M059J (cell line): ENCODE data around the gene ASB1. TPM values are rescaled to one million over a fixed set of nuclear protein-coding genes. Genes with fewer than 3 reads are reported as not detected.

Source experiments
- DNase-seq: peaks from one replicate; pipeline ENCODE4 v3.0.0-alpha.2; 2012; ENCODE audit warnings: low read depth
- total RNA-seq: library from RNA; depleted of rRNA; stranded (reverse); fragments of >200 nt; shearing (Covaris generic); gene quantifications from 2 replicates; pipeline ENCODE4 v1.2.3, GENCODE V29; 2014; rRNA removed

The ASB1 gene, protein sequence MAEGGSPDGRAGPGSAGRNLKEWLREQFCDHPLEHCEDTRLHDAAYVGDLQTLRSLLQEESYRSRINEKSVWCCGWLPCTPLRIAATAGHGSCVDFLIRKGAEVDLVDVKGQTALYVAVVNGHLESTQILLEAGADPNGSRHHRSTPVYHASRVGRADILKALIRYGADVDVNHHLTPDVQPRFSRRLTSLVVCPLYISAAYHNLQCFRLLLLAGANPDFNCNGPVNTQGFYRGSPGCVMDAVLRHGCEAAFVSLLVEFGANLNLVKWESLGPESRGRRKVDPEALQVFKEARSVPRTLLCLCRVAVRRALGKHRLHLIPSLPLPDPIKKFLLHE
- total RNA-seq: 11.5 and 17.2 TPM in 2 replicates

DNA sequence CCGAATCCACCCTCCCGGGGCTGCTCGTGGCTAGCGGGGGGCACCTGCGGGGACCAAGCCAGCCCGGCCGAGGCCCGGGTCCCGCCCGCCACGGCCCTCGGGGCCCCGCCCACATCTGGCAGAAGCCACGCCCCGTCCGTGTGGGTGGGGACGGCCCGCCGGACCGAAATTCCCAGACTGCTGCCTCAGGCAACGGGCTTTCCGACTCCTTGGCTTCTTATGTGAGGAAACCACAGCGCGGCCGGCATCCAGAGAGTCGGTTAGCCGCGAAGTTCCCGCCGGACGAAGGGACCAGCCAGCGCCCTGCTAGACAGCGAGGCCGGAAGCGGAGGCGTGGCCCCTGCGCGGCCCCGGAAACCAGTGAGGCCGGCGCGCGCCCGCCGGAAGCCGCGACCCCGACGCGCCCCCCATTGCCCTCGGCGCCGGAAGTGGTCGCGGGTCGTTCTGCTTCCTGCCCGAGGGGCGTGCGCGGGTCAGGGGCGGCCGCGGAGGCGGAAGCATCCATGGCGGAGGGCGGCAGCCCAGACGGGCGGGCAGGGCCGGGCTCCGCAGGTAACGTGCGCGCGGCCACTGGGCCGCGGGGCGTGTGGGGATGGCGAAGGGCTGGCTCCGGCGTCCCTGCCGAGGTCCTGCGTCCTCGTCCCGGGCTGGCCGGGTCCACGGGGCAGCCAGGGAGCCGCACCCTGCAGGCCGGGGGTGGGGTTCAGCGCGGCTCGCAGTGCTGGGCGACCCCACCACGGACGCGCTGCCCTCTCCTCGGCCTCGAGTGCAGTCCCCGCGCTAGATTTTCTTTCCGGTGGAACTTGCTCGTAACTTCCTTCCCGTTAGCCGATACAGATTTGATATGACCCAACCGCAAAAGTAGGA, at the start of gene ASB1:
Gene ASB1 (plus strand): TSS at position 360 of the 867 bp plus-strand sequence. CDS start 144 bp downstream, at position 504.
- DNase-seq: peak; percentile 88

DNA sequence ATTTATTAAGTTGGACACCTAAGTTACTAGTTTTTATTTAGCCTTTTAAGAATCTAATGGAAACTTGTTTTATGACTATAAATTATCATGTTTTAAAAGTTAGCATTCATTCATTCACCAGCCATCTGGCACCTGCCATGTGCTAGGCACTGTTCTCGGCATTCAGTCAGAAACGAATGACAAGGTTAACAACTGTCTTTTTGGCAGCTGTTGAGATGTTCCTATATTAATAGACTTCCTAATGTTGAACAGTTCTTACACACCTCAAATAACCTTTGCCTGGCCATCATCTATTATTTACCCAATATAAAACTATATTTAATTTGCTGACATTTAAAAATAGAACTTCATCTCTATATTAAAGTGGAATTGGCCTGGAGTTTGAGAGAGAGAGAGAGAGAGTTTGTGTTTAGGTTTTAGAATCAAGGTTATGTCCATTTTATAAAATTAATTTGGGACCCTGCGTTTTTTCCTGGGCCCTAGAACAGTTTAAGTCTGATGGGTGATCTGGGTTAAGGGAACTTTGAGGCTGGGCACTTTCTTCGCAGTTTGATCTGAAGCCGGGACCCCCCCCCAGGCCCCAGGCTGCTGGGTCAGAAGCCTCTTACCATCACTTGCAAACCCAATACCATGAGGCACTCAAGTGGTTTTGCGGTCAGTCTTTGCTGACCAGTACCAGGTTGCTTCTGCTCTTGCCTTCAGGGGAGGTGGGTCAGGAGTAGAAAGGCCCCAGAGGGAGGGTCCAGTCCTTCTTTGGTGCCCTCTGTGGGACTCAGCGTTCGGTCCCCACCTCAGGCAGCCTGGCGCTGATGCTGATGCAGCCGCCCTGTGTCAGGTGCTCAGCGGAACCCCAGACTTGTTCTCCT, 48.3 kb upstream of the ASB1 start:
- no peak for DNase-seq

DNA sequence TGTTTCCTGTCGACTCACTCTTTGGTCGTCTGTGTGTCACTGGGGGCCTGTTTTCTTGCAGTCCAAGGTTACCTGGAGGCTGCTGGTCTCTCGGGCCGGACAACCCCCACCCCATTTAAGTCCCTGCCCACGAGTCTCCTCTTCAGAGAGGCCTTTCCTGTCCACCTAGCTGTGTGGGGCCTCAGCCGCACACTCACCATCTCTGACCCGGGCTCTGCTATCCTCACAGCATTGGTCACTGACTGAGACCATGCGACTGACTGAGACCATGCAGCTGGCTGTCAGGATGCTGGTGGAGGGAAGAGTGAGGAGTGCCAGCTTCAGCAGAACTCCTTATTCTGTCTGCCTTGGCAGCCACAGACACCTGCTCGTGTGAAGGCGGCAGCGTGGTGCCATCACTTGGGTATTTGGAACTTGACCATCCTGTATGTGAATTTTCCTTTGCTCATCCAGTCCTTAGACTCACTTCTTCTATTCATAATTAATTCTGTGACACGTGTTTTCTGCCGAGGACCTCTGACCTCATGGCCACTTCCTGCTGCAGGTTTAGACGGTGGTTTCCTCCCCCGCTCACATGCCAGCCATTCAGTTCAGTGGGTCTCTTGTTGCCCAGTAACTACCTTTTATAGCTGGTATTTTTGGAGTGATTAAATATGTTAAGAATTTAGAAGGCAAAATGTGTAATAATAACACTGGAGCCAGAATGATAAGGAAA, 47.5 kb upstream of the ASB1 start:
- DNase-seq: peak; percentile 84

DNA sequence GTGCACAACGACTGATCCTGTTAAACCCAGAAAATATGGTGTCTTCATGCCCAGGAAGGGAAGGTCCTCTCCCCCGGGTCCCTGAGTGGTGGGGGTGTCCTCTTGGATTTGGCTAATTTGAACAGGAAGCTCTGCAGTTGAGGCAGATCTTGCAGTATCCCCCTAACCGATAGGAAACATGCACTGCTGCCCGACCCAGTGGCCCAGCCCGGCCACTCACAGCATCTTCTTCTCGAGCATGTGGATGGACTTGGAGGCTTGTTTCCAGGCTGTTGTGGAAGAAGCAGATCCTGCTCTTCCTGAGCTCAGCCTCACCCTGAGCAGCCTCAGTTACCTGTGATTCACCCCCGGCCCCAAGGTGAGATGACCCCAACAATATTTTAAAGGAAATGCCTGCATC, 46.4 kb upstream of the ASB1 start:
- DNase-seq: no peak

DNA sequence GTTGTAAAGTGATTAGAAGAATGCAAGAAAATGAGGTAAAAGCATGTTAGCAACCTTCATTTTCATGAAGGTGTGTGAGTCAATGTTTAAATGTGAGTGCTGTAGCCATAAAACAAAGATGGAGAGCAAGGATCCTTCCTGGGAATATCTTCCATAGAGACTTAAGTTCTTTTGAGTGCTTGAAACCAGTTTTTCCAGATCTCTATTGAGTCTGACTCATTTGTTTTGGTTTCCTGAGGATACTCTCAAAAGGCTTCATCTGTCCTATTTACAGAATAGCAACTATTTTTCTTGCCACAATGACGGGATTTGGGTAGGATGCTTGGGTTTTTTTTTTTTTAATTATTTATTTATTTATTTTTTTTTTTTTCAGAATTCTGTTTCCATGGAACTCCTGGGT, 45.9 kb upstream of the ASB1 start:
- DNase-seq: peak; percentile 77

DNA sequence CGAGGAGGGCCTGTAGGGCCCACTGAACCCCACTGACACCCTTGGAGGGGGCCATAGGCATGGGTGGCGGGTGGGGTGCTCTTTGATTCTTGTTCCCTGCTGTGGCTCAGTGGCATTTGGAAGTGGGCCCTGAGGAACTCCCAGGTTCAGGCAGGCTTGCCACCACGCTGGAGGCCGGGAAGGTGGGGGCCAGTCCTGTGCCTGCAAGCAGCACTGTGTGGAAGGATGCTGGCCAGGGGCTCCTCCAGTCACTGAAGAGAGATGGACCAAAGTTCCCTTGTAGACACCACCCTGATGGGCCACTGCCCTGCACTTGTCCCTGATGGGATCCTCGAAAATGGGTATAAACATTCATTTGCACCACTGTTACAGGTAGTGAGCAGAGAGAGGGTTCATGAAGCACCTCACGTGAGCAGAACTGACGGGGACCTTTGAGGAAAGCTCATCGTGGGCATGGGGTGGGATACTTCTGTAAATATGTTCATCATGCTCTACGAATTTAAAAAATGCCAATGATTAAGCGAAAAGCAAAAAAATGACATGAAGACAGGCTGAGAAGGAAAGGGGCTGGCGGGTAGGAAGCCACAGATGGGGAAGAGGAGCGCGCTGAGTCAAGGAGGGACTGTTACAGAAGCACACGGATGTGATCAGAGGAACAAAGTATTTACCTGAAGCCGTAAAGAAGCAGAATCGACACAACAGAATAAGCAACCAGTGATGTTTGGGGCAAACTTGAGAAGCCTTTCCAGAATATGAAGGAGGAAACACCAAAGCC, 45.2 kb upstream of the ASB1 start:
- DNase-seq: no peak

DNA sequence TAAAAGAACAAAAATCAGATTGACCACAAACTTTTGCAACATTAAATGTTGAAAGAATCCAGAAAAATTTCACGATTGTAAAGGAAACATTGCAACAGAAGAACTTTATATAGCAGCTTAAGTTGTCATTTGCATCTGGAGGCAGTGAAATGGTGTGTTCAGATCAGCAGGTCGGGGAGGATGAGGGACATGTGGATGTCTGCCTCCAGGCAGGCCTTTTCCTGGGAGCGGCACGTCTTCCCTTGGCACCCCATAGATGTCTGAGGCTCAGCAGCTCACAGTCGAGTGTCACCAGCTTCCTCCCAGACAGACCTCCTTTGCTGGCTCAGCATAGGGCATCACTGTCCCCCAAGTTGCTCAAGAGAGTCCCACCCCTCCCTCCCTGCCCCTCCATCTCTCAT, 44.3 kb upstream of the ASB1 start:
- no peak for DNase-seq

DNA sequence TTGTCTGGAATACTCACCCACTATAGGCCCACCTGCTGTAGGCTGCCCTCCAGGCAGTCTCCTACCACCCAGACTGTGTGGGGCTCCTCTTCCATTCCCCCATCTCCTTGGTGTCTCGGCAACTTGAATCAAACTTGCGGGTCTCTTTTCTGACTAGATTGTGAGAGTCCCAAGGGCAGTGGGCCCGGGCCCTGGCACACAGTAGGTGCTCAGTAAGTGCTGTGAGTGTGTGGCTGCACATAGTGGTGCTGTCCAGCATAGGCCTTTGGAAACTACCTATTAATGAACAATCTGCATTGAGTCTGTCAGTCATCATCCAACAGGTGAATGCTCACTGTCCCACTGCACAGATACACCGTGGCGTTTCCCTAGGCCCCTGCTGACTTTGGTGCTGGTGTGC, 43.6 kb upstream of the ASB1 start:
- DNase-seq: no peak

DNA sequence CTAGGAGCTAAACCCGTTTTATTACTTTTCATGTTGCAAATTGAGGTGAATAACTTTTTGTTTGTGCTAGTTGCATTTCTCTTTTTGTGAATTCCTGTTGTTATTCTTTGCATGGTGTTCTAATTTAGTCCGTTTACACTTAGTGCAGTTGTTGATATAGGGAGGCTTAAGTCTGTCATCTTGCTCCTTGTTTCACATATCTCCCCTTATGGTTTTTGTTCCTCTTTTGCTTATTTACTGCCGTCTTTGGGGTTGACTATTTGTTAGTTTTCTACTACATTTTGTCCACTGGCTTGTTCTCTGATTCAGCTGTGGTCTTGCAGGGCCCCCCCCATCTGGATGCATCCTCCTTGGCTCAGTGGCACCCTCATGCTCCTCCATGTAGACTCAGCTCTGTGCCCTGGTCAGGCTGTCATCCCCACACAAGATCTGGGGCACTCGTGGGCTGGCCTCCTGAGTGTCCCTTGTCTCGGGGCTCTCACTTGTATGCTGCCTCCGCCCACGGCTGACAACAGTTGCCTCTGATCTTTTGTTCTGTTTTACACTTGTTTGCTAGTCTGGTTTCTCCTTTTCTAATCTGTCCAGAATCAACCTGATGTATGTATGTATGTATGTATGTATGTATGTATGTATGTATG, 42.9 kb upstream of the ASB1 start:
- no peak for DNase-seq

DNA sequence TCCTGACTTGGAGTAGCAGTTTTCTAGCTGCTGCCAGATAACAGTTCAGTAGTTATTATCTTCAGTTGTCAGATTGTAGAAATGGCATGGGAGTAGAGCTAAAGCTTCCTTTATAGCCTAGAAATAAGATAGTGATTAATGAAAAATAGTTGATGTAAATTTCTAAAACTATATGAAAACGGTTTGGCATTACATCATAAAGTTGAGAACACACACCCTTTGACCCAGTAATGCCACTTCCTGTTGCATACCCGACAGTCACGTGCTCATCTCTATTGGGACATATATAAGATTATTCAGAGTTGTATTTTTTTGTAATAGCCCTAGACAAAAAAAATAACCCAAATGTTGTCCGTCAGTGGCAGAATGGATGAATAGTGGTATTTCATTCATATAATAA, 39.4 kb upstream of the ASB1 start:
- no peak for DNase-seq

DNA sequence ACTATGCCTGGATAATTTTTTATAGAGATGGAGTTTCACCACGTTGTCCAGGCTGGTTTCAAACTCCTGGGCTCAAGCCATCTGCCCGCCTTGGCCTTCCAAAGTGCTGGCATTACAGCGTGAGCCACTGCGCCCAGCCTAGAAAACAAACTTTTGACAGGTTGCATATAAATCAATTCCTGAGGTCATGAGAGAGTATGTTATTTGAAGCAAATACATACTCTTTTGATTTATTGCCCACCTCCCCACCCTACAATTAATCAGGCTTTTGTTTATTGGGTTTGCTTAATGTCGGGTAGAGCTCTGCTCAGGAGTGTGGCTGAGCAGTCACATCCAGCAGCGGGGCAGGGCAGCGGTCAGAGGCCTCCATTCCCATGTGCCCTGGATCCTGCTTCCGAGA, 37.9 kb upstream of the ASB1 start:
- no peak for DNase-seq

DNA sequence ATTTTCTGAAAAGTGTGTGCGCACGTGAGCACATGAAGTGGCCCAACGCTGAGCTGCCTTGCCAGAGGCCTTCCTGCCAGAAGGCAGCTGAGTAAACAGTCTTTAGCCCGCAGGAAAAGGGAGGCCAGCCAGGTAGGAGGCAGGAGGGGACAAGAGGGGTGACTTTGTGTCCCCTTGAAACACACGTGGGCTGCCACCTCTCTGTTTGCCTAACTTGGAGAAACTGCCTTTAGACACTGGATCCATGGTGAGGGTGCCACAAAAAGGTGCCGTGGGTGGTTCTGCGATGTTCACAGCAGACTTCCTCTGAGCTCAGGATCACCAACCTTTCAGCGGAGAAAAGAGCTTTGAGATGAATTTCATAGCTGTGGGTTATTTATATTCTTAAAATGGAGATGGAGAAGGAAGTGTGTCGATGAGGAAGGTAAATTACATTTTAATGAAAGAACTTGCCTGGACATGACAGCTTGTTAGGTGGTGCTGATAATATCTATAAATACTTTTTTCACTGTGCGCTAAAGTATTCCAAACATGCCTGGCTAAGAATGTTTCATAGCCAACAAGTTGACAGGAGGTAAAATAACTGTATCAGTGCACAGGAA, 36.6 kb upstream of the ASB1 start:
- DNase-seq: no peak

DNA sequence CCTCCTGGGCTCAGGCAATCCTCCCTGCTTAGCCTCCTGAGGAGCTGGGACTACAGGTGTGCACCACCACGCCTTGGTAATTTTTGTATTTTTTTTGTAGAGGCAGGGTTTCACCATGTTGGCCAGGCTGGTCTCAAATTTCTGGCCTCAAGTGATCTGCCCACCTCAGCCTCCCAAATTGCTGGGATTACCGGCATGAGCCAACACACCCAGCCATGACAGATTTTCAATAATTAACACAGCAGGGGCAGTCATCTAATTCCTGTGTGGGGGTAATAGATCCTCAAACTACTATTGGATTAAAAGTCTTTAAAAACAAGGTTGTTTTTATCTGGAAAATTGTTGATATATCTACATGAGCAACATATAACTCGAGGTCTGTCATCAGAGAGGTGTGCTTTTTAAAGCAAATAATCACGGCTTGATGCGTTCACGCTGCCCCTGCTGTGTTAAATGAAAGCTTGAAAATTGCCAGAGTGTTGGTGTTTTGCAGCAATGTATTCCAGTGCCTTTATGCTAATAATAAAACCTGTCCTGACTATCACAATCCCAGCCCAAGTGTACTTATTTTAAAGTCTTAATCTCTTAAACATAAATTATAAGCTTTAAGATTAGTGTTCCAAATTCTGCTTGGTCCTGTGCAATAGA, 35.6 kb upstream of the ASB1 start:
- no peak for DNase-seq

DNA sequence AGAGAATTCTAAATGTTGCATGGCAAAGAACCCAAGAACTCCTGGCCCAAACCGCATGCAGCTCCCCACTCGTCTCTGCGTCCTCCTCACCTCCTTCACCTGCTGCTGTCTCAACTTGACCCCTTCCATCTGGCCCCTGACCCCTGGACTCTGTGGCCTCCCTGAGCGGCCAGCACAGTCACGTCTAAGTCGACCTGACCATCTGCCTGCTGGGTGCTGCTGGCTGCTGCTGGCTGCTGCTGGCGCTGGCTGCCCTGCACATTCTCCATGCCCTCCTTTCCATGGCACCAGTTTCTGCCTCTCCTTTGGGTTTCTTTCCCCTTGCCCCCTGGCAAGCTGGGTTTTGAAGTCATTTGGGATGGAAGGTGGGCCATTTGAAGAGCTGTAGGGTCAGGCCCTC, 30.1 kb upstream of the ASB1 start:
- no peak for DNase-seq

DNA sequence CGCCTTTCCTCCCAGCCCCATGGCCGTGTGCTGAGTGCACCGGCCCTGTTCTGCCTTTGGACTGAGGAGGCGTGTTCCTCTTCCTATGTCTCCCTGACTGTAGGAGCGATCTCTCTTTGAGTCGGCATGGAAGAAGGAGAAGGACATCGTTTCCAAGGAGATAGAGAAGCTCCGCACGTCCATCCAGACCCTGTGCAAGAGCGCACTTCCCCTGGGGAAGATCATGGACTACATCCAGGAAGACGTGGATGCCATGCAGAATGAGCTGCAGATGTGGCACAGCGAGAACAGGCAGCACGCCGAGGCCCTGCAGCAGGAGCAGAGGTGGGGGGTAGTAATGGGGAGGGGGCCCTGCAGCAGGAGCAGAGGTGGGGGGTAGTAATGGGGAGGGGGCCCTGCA, 29.4 kb upstream of the ASB1 start:
- DNase-seq: no peak

DNA sequence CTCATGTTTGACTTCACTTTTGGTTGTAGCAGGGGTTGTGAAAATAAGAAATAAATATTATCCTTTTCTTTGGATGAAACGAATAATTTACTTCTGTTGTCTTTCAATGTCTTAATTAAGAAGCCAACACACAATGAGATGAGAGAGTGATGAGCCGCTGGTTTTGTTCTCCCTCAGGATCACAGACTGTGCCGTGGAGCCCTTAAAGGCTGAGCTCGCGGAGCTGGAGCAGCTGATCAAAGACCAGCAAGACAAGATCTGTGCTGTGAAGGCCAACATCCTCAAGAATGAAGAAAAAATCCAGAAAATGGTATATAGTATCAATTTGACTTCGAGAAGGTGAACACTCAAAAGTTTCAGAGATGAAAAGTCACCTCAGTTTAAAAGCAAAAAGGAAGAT, 28.1 kb upstream of the ASB1 start:
- DNase-seq: no peak

DNA sequence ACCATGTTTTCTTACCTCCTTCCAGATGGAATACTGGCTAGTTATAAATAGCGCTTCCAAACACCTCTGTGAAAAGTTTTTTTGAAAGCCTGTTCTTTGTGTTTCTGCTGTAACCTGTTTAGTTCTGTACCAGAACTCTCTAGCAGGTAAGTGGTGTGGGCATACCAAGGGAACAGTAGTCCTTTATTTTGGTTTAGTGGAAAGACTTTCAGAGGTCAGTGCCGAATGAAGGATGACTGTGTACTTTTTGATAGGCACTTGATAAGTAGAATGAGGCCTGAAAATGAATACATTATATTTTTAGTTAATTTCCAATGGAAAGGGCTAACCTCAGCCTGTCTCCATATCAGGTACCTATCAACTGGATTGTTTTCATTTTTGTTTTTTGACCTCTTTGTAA, 27.6 kb upstream of the ASB1 start:
- no peak for DNase-seq

DNA sequence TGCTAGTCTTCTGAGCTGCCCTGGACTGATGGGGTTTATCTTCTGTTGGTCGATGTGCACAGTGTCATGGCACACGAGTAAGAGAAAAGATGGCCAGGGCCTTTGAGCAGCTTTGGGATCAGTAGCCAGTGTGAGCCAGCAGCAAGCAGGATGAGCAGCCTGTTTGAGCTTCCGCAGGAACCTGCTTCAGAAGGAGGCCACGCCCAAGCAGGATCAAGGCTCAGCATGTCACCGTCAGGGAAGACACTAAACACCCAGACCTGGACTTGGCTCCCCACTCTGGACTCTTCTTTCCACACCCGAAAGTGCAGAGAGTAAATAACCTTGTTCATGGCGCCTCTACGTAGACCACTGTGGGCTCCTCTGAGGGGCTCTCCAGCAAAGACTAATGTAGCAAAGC, 25.2 kb upstream of the ASB1 start:
- DNase-seq: no peak
